Ammon's horn (tissue), 1 donor: ENCODE results near the gene PDHB.
"Not testable (repeated sequence)": the region's sequence is repeated elsewhere in the genome, so short reads cannot be mapped to it uniquely, and the experiment has no call there.

Experiments
- DNase-seq: peaks from one replicate; pipeline ENCODE4 v3.0.0-alpha.2; 2016; ENCODE audit warnings: low spot score

Gene PDHB

GRCh38 chr3:58433400-58434167 is at the start of gene PDHB:
Gene PDHB (minus strand): TSS chr3:58433832. CDS start chr3:58433809, 23 bp downstream.
- peak; percentile 94 for DNase-seq

GRCh38 chr3:58482917-58483636 is 49.4 kb upstream of the PDHB start:
- peak; percentile 27 for DNase-seq

GRCh38 chr3:58480309-58480708 is 46.7 kb upstream of the PDHB start:
- no peak for DNase-seq

GRCh38 chr3:58478781-58479180 is 45.1 kb upstream of the PDHB start:
- no peak for DNase-seq

GRCh38 chr3:58474967-58475578 is 41.4 kb upstream of the PDHB start:
- no peak for DNase-seq

GRCh38 chr3:58474348-58474911 is 40.8 kb upstream of the PDHB start:
- peak; percentile 49 for DNase-seq

GRCh38 chr3:58473275-58473674 is 39.6 kb upstream of the PDHB start:
- no peak for DNase-seq

GRCh38 chr3:58471025-58471887 is 37.6 kb upstream of the PDHB start:
- DNase-seq = peak; percentile 29

- DNase-seq = no peak
These were observed 36.9 kb upstream of the PDHB start for GRCh38 chr3:58470363-58471024.

- no peak for DNase-seq
These were observed 35.5 kb upstream of the PDHB start for GRCh38 chr3:58469096-58469495.

- no peak for DNase-seq
These were observed 33.4 kb upstream of the PDHB start for GRCh38 chr3:58466899-58467563.

- no peak for DNase-seq
These were observed 31.2 kb upstream of the PDHB start for GRCh38 chr3:58464866-58465265.

- DNase-seq = no peak
These were observed 30.3 kb upstream of the PDHB start for GRCh38 chr3:58463942-58464271.

GRCh38 chr3:58463181-58463941 is 29.7 kb upstream of the PDHB start:
- DNase-seq = peak; percentile 82

- no peak for DNase-seq
These were observed 29.2 kb upstream of the PDHB start for GRCh38 chr3:58462829-58463180.

- DNase-seq = no peak
These were observed 25.5 kb upstream of the PDHB start for GRCh38 chr3:58459160-58459559.

GRCh38 chr3:58452176-58452575 is 18.5 kb upstream of the PDHB start:
- no peak for DNase-seq

GRCh38 chr3:58441514-58442450 is 8.2 kb upstream of the PDHB start:
- DNase-seq = no peak

- not testable (repeated sequence) for DNase-seq
These were observed 7.3 kb upstream of the PDHB start for GRCh38 chr3:58440996-58441355.
